Measurements from ENCODE around the gene ANKAR.
"Not testable (repeated sequence)": the region's sequence is repeated elsewhere in the genome, so short reads cannot be mapped to it uniquely, and the experiment has no call there.

Gene ANKAR

GRCh38 chr2:189658306-189659212 lies 15.9 kb upstream of the ANKAR start:
- DNase-seq (ENCODE audit: low read depth, low spot score) = no peak

- no peak for DNase-seq (ENCODE audit: low read depth, low spot score)
Measured at GRCh38 chr2:189659734-189660133, 14.7 kb upstream of the ANKAR start.

- no peak for DNase-seq (ENCODE audit: low read depth, low spot score)
Measured at GRCh38 chr2:189660803-189661147, 13.7 kb upstream of the ANKAR start.

GRCh38 chr2:189661148-189661956 lies 13.1 kb upstream of the ANKAR start, which contains the start of gene ASNSD1:
ASNSD1 (plus strand) TSS chr2:189661459; CDS start chr2:189666133, 4,674 bp downstream.
- peak; percentile 97 for DNase-seq (ENCODE audit: low read depth, low spot score)

- no peak for DNase-seq (ENCODE audit: low read depth, low spot score)
Measured at GRCh38 chr2:189661957-189662321, 12.5 kb upstream of the ANKAR start.

GRCh38 chr2:189662669-189663226 lies 11.7 kb upstream of the ANKAR start:
- no peak for DNase-seq (ENCODE audit: low read depth, low spot score)

- DNase-seq (ENCODE audit: low read depth, low spot score) = not testable (repeated sequence)
Measured at GRCh38 chr2:189663319-189663718, 11.2 kb upstream of the ANKAR start.

GRCh38 chr2:189669913-189670312 lies 4.6 kb upstream of the ANKAR start:
- no peak for DNase-seq (ENCODE audit: low read depth, low spot score)

- DNase-seq (ENCODE audit: low read depth, low spot score) = no peak
Measured at GRCh38 chr2:189673661-189674373, 653 bp upstream of the ANKAR start.

GRCh38 chr2:189676471-189676870 lies 2.0 kb downstream of the ANKAR start:
- no peak for DNase-seq (ENCODE audit: low read depth, low spot score)

GRCh38 chr2:189679226-189679625 lies 4.8 kb downstream of the ANKAR start:
- DNase-seq (ENCODE audit: low read depth, low spot score) = no peak

- DNase-seq (ENCODE audit: low read depth, low spot score) = no peak
Measured at GRCh38 chr2:189681203-189681602, 6.7 kb downstream of the ANKAR start.

- DNase-seq (ENCODE audit: low read depth, low spot score) = no peak
Measured at GRCh38 chr2:189681903-189682302, 7.4 kb downstream of the ANKAR start.

- no peak for DNase-seq (ENCODE audit: low read depth, low spot score)
Measured at GRCh38 chr2:189683348-189683747, 8.9 kb downstream of the ANKAR start.

- DNase-seq (ENCODE audit: low read depth, low spot score) = no peak
Measured at GRCh38 chr2:189684811-189685210, 10.3 kb downstream of the ANKAR start.

- peak; percentile 38 for DNase-seq (ENCODE audit: low read depth, low spot score)
Measured at GRCh38 chr2:189685540-189686229, 11.2 kb downstream of the ANKAR start.

GRCh38 chr2:189687796-189688195 lies 13.3 kb downstream of the ANKAR start:
- DNase-seq (ENCODE audit: low read depth, low spot score) = not testable (repeated sequence)

- no peak for DNase-seq (ENCODE audit: low read depth, low spot score)
Measured at GRCh38 chr2:189696223-189696622, 21.8 kb downstream of the ANKAR start.

GRCh38 chr2:189698020-189698887 lies 23.8 kb downstream of the ANKAR start:
- peak; percentile 57 for DNase-seq (ENCODE audit: low read depth, low spot score)

GRCh38 chr2:189700681-189701080 lies 26.2 kb downstream of the ANKAR start:
- no peak for DNase-seq (ENCODE audit: low read depth, low spot score)

Measured in iPS DF 19.7 (cell line).